Astrocyte (in vitro differentiated cells and primary cell): ENCODE data around the gene MLIP. TPM values are rescaled to one million over a fixed set of nuclear protein-coding genes. Genes with fewer than 3 reads are reported as not detected.

Source experiments
- DNase-seq: peaks from one replicate; pipeline ENCODE4 v3.0.0-alpha.2; 2010; ENCODE audit warnings: low read depth
- FAIRE-seq: peaks from 2 replicates; lab custom pipeline; 2011; peaks lifted over from hg19 to GRCh38; lab: Jason Lieb, UNC
- H2AFZ ChIP-seq: 2 replicates; pipeline ENCODE4 v1.6.0; 2012; ENCODE audit warnings: low read depth, low read length, inconsistent platforms
- H3K27ac ChIP-seq: 2 replicates; pipeline ENCODE4 v1.5.1; 2011; ENCODE audit warnings: low read depth, low read length, inconsistent platforms
- H3K27me3 ChIP-seq: 2 replicates; pipeline ENCODE4 v1.6.0; 2011; ENCODE audit warnings: low read length, inconsistent platforms; ENCODE audit not compliant: insufficient read depth
- H3K36me3 ChIP-seq: 2 replicates; pipeline ENCODE4 v1.5.1; 2011; ENCODE audit warnings: low read length, inconsistent platforms; ENCODE audit not compliant: insufficient read depth
- H3K4me1 ChIP-seq: 2 replicates; pipeline ENCODE4 v1.5.1; 2011; ENCODE audit warnings: low read length, inconsistent platforms; ENCODE audit not compliant: insufficient read depth
- H3K4me2 ChIP-seq: 2 replicates; pipeline ENCODE4 v1.6.0; 2012; ENCODE audit warnings: low read length, inconsistent platforms
- H3K4me3 ChIP-seq: 2 replicates; pipeline ENCODE4 v1.5.1; 2011; ENCODE audit warnings: low read depth, mild to moderate bottlenecking, low read length, inconsistent platforms; ENCODE audit not compliant: insufficient read depth
- H3K79me2 ChIP-seq: 2 replicates; pipeline ENCODE4 v1.6.0; 2012; ENCODE audit warnings: mild to moderate bottlenecking, low read length, inconsistent platforms; ENCODE audit not compliant: insufficient read depth
- H3K9ac ChIP-seq: 2 replicates; pipeline ENCODE4 v1.6.0; 2012; ENCODE audit warnings: mild to moderate bottlenecking, low read length, inconsistent platforms
- H3K9me3 ChIP-seq: 2 replicates; pipeline ENCODE4 v1.5.1; 2012; ENCODE audit warnings: low read depth, mild to moderate bottlenecking, low read length, inconsistent platforms; ENCODE audit not compliant: insufficient read depth
- H4K20me1 ChIP-seq: 2 replicates; pipeline ENCODE4 v1.6.0; 2012; ENCODE audit warnings: low read length, inconsistent platforms; ENCODE audit not compliant: insufficient read depth
- H3K27ac Mint-ChIP-seq: one replicate; pipeline ENCODE4 v1.8.0; 2021; ENCODE audit warnings: mild to moderate bottlenecking, mixed read lengths; ENCODE audit not compliant: unreplicated experiment
- H3K27me3 Mint-ChIP-seq: one replicate; pipeline ENCODE4 v1.8.0; 2021; ENCODE audit warnings: low read depth, mixed read lengths; ENCODE audit not compliant: unreplicated experiment
- H3K36me3 Mint-ChIP-seq: one replicate; pipeline ENCODE4 v1.8.0; 2021; ENCODE audit warnings: low read depth, mixed read lengths; ENCODE audit not compliant: unreplicated experiment
- H3K4me1 Mint-ChIP-seq: one replicate; pipeline ENCODE4 v1.8.0; 2021; ENCODE audit warnings: low read depth, mixed read lengths; ENCODE audit not compliant: unreplicated experiment
- H3K4me3 Mint-ChIP-seq: one replicate; pipeline ENCODE4 v1.8.0; 2021; ENCODE audit warnings: mild to moderate bottlenecking, moderate library complexity, mixed read lengths; ENCODE audit not compliant: unreplicated experiment
- H3K9me3 Mint-ChIP-seq: one replicate; pipeline ENCODE4 v1.8.0; 2021; ENCODE audit warnings: mild to moderate bottlenecking, mixed read lengths; ENCODE audit not compliant: unreplicated experiment
- EZH2 ChIP-seq: IDR thresholded peaks from 2 replicates; pipeline ENCODE4 v1.6.1; 2012; ENCODE audit warnings: mild to moderate bottlenecking, low read length, inconsistent platforms; ENCODE audit not compliant: insufficient read depth
- total RNA-seq: library from RNA; stranded (reverse); gene quantifications from 2 replicates; pipeline ENCODE4 v1.2.1, GENCODE V29; 2021
- TF ChIP-seq, protein P1 (sequence below): IDR thresholded peaks from 2 replicates; pipeline ENCODE4 v1.5.1; 2011; ENCODE audit warnings: low read depth, mild to moderate bottlenecking, inconsistent platforms, low read length, moderate library complexity; ENCODE audit not compliant: insufficient read depth

MLIP gene
- total RNA-seq, 1 donor from 2014 or later: not detected

DNA sequence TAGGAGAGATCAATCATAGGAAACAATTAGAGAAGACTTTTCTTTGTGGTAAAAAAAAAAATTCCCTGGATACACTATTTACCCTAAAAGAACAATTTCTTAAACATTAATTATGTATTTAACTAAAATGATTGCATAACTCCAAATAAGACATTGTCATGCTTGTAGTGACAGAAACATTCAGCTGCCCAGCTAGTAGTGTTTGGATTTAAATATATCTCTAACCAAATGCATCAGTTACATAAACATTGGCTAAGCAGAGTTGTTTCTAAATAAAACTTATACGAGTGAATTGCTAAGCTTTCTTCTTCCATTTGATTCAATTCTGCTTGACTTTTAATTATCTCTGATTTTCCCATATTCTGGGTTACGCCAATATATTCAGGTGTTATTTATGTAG is 23.7 kb downstream of the MLIP start:
- TF ChIP-seq, protein P1, sequence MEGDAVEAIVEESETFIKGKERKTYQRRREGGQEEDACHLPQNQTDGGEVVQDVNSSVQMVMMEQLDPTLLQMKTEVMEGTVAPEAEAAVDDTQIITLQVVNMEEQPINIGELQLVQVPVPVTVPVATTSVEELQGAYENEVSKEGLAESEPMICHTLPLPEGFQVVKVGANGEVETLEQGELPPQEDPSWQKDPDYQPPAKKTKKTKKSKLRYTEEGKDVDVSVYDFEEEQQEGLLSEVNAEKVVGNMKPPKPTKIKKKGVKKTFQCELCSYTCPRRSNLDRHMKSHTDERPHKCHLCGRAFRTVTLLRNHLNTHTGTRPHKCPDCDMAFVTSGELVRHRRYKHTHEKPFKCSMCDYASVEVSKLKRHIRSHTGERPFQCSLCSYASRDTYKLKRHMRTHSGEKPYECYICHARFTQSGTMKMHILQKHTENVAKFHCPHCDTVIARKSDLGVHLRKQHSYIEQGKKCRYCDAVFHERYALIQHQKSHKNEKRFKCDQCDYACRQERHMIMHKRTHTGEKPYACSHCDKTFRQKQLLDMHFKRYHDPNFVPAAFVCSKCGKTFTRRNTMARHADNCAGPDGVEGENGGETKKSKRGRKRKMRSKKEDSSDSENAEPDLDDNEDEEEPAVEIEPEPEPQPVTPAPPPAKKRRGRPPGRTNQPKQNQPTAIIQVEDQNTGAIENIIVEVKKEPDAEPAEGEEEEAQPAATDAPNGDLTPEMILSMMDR: no peak
- no peak for TF ChIP-seq EZH2
- Mint-ChIP-seq H3K36me3 (no peaks in the 10 kb centered on the region), H3K27ac (no peak overlapping the region), H3K4me3 (no peak overlapping the region), H3K4me1 (no peaks in the 10 kb centered on the region), H3K27me3 (peaks cover 12% of the 10 kb centered on the region), H3K9me3 (peaks cover 5% of the 10 kb centered on the region)
- no peaks in the 10 kb centered on the region for H3K9me3 ChIP-seq
- H3K79me2 ChIP-seq: no peaks in the 10 kb centered on the region
- H3K9ac ChIP-seq: no peak overlapping the region
- H2AFZ ChIP-seq: no peak overlapping the region
- no peak overlapping the region for H3K4me3 ChIP-seq
- DNase-seq (no peak), FAIRE-seq (no peak)
- H4K20me1 ChIP-seq: no peaks in the 10 kb centered on the region
- no peaks in the 10 kb centered on the region for H3K36me3 ChIP-seq
- H3K27ac ChIP-seq: no peak overlapping the region
- H3K27me3 ChIP-seq: no peaks in the 10 kb centered on the region
- no peak overlapping the region for H3K4me2 ChIP-seq
- H3K4me1 ChIP-seq: no peaks in the 10 kb centered on the region

DNA sequence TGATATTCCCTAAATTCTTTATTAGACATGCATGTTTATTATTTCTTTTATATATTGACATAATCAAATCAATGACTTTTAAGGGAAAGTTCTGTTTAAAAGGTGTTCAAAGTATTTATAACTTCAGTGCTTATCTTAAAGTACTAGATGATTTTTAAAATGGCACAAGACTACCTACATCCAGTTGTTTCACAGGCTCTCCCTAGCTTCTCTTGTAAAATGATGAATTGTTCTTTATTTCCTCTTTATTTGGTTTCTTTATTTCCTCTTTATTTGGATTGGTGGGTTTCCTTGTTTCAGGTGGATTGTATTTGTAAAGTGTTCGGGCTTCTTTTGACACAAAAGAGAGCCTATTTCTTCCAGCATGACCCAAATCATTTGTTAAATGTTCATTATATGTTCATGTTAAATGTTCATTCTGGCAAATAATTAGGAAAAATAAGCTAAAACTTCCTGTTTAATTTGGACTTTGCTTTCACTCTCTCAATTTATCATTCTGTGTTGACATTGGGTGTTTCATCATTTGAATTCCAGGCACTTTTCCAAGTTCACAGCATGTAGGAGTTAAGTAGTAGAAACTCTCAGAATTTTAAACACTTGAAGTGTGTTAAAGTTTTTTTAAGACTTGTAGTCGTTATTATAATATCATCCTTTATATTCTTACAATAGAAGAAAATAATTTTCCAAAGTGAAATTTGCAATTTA is 24.6 kb downstream of the MLIP start:
- Mint-ChIP-seq H3K27ac (no peak overlapping the region), H3K4me1 (no peaks in the 10 kb centered on the region), H3K27me3 (peaks cover 12% of the 10 kb centered on the region), H3K36me3 (no peaks in the 10 kb centered on the region), H3K4me3 (no peak overlapping the region), H3K9me3 (peaks cover 5% of the 10 kb centered on the region)
- Histone ChIP-seq H3K27me3 (no peaks in the 10 kb centered on the region), H4K20me1 (no peaks in the 10 kb centered on the region), H3K9ac (no peak overlapping the region), H3K9me3 (no peaks in the 10 kb centered on the region), H2AFZ (no peak overlapping the region), H3K4me1 (no peaks in the 10 kb centered on the region), H3K4me2 (peak overlapping the region; percentile 44), H3K79me2 (no peaks in the 10 kb centered on the region), H3K4me3 (no peak overlapping the region), H3K27ac (no peak overlapping the region), H3K36me3 (no peaks in the 10 kb centered on the region)
- FAIRE-seq: peak; percentile 59
- TF ChIP-seq, protein P1: no peak
- no peak for TF ChIP-seq EZH2
- DNase-seq: peak; percentile 72

DNA sequence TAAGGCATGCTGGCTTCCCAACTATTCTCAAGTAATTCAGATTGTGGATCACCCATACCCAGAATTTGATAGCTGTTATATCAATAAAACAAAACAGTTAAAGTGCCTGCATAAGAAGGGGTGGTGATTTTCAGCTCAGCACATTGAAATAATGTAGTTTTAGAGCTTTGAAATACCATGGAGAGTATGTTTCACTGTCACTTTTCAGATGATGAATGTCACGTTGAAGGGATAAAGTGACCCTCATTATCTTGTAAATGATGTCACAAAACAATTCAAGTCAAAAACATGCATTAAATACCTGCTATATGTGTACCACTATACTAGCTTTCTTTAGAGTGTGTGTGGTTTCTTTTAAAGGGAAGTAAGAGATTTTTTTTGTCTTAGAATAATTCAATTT is 27.6 kb downstream of the MLIP start:
- Histone ChIP-seq H3K9me3 (no peaks in the 10 kb centered on the region), H3K27ac (no peak overlapping the region), H3K4me1 (no peaks in the 10 kb centered on the region), H3K79me2 (no peaks in the 10 kb centered on the region), H2AFZ (no peak overlapping the region), H4K20me1 (no peaks in the 10 kb centered on the region), H3K36me3 (no peaks in the 10 kb centered on the region), H3K4me2 (no peak overlapping the region), H3K4me3 (no peak overlapping the region), H3K9ac (no peak overlapping the region), H3K27me3 (no peaks in the 10 kb centered on the region)
- H3K27ac Mint-ChIP-seq: no peak overlapping the region
- H3K4me1 Mint-ChIP-seq: no peaks in the 10 kb centered on the region
- DNase-seq (no peak), FAIRE-seq (no peak)
- H3K27me3 Mint-ChIP-seq: peaks cover 12% of the 10 kb centered on the region
- H3K36me3 Mint-ChIP-seq: no peaks in the 10 kb centered on the region
- no peak for TF ChIP-seq EZH2
- H3K4me3 Mint-ChIP-seq: no peak overlapping the region
- peaks cover 5% of the 10 kb centered on the region for H3K9me3 Mint-ChIP-seq
